ENCODE results near the gene HOTAIR.

The HOTAIR gene

GRCh38 chr12:53951577-53952334 is 23.0 kb downstream of the HOTAIR start:
- peaks cover 9% of the 10 kb centered on the region for H3K4me1 Mint-ChIP-seq (ENCODE audit: low read depth)
- no peak for DNase-seq (ENCODE audit: low spot score)

GRCh38 chr12:53950789-53951576 is 23.8 kb downstream of the HOTAIR start:
- H3K4me1 Mint-ChIP-seq (ENCODE audit: low read depth), result peaks cover 7% of the 10 kb centered on the region
- DNase-seq (ENCODE audit: low spot score), result no peak
- peaks cover 96% of the 10 kb centered on the region for H3K27me3 Mint-ChIP-seq (ENCODE audit: low read depth)
- peak overlapping the region; percentile 52 for H3K27ac Mint-ChIP-seq
- H3K36me3 Mint-ChIP-seq (ENCODE audit: low read depth), result no peaks in the 10 kb centered on the region
- H3K9me3 Mint-ChIP-seq, result no peaks in the 10 kb centered on the region
- H3K4me3 Mint-ChIP-seq, result no peak overlapping the region

More at GRCh38 chr12:53951577-53952334, 23.0 kb downstream of the HOTAIR start:
- H3K27ac Mint-ChIP-seq, result peak overlapping the region; percentile 52
- H3K27me3 Mint-ChIP-seq (ENCODE audit: low read depth), result peaks cover 96% of the 10 kb centered on the region
- H3K9me3 Mint-ChIP-seq, result no peaks in the 10 kb centered on the region
- no peaks in the 10 kb centered on the region for H3K36me3 Mint-ChIP-seq (ENCODE audit: low read depth)
- H3K4me3 Mint-ChIP-seq, result no peak overlapping the region

- Mint-ChIP-seq H3K27ac (no peak overlapping the region), H3K4me3 (no peak overlapping the region), H3K36me3 (ENCODE audit: low read depth) (no peaks in the 10 kb centered on the region), H3K27me3 (ENCODE audit: low read depth) (peaks cover 96% of the 10 kb centered on the region), H3K9me3 (no peaks in the 10 kb centered on the region), H3K4me1 (ENCODE audit: low read depth) (peaks cover 4% of the 10 kb centered on the region)
- DNase-seq (ENCODE audit: low spot score), result no peak
These were observed 24.3 kb downstream of the HOTAIR start for GRCh38 chr12:53950437-53950773.

- Mint-ChIP-seq H3K9me3 (no peaks in the 10 kb centered on the region), H3K4me3 (no peak overlapping the region), H3K36me3 (ENCODE audit: low read depth) (no peaks in the 10 kb centered on the region), H3K27ac (no peak overlapping the region), H3K4me1 (ENCODE audit: low read depth) (peaks cover 4% of the 10 kb centered on the region), H3K27me3 (ENCODE audit: low read depth) (peaks cover 98% of the 10 kb centered on the region)
- no peak for DNase-seq (ENCODE audit: low spot score)
These were observed 24.9 kb downstream of the HOTAIR start for GRCh38 chr12:53949631-53950436.

- Mint-ChIP-seq H3K4me3 (no peak overlapping the region), H3K9me3 (no peaks in the 10 kb centered on the region), H3K27me3 (ENCODE audit: low read depth) (peaks cover 98% of the 10 kb centered on the region), H3K4me1 (ENCODE audit: low read depth) (peaks cover 4% of the 10 kb centered on the region), H3K36me3 (ENCODE audit: low read depth) (no peaks in the 10 kb centered on the region), H3K27ac (no peak overlapping the region)
- DNase-seq (ENCODE audit: low spot score), result no peak
These were observed 25.8 kb downstream of the HOTAIR start for GRCh38 chr12:53948650-53949593.

- H3K4me1 Mint-ChIP-seq (ENCODE audit: low read depth), result peaks cover 2% of the 10 kb centered on the region
- no peak overlapping the region for H3K4me3 Mint-ChIP-seq
- H3K9me3 Mint-ChIP-seq, result no peaks in the 10 kb centered on the region
- H3K27me3 Mint-ChIP-seq (ENCODE audit: low read depth), result peaks cover 98% of the 10 kb centered on the region
- no peak for DNase-seq (ENCODE audit: low spot score)
- no peaks in the 10 kb centered on the region for H3K36me3 Mint-ChIP-seq (ENCODE audit: low read depth)
- no peak overlapping the region for H3K27ac Mint-ChIP-seq
These were observed 27.0 kb downstream of the HOTAIR start for GRCh38 chr12:53947743-53948142.

- no peaks in the 10 kb centered on the region for H3K4me1 Mint-ChIP-seq (ENCODE audit: low read depth)
- H3K9me3 Mint-ChIP-seq, result no peaks in the 10 kb centered on the region
- H3K36me3 Mint-ChIP-seq (ENCODE audit: low read depth), result peaks cover under 1% of the 10 kb centered on the region
- H3K4me3 Mint-ChIP-seq, result no peak overlapping the region
- DNase-seq (ENCODE audit: low spot score), result no peak
- no peak overlapping the region for H3K27ac Mint-ChIP-seq
- peaks cover 97% of the 10 kb centered on the region for H3K27me3 Mint-ChIP-seq (ENCODE audit: low read depth)
These were observed 29.6 kb downstream of the HOTAIR start for GRCh38 chr12:53944907-53945847.

- Mint-ChIP-seq H3K27me3 (ENCODE audit: low read depth) (peaks cover 95% of the 10 kb centered on the region), H3K4me1 (ENCODE audit: low read depth) (no peaks in the 10 kb centered on the region), H3K27ac (no peak overlapping the region), H3K36me3 (ENCODE audit: low read depth) (peaks cover 2% of the 10 kb centered on the region), H3K4me3 (no peak overlapping the region), H3K9me3 (no peaks in the 10 kb centered on the region)
- no peak for DNase-seq (ENCODE audit: low spot score)
These were observed 30.5 kb downstream of the HOTAIR start for GRCh38 chr12:53944209-53944608.

GRCh38 chr12:53942467-53942997 is 32.2 kb downstream of the HOTAIR start:
- no peak for DNase-seq (ENCODE audit: low spot score)
- no peaks in the 10 kb centered on the region for H3K4me1 Mint-ChIP-seq (ENCODE audit: low read depth)
- H3K36me3 Mint-ChIP-seq (ENCODE audit: low read depth), result peaks cover 2% of the 10 kb centered on the region
- H3K4me3 Mint-ChIP-seq, result no peak overlapping the region
- H3K27ac Mint-ChIP-seq, result no peak overlapping the region
- H3K27me3 Mint-ChIP-seq (ENCODE audit: low read depth), result peaks cover 91% of the 10 kb centered on the region
- H3K9me3 Mint-ChIP-seq, result no peaks in the 10 kb centered on the region

- Mint-ChIP-seq H3K9me3 (no peaks in the 10 kb centered on the region), H3K36me3 (ENCODE audit: low read depth) (peaks cover 2% of the 10 kb centered on the region), H3K27ac (no peak overlapping the region), H3K4me1 (ENCODE audit: low read depth) (no peaks in the 10 kb centered on the region), H3K4me3 (no peak overlapping the region), H3K27me3 (ENCODE audit: low read depth) (peaks cover 91% of the 10 kb centered on the region)
- DNase-seq (ENCODE audit: low spot score), result no peak
These were observed 33.0 kb downstream of the HOTAIR start for GRCh38 chr12:53941750-53942149.

- Mint-ChIP-seq H3K36me3 (ENCODE audit: low read depth) (peaks cover 2% of the 10 kb centered on the region), H3K4me3 (no peak overlapping the region), H3K4me1 (ENCODE audit: low read depth) (no peaks in the 10 kb centered on the region), H3K9me3 (no peaks in the 10 kb centered on the region), H3K27me3 (ENCODE audit: low read depth) (peaks cover 90% of the 10 kb centered on the region), H3K27ac (no peak overlapping the region)
- DNase-seq (ENCODE audit: low spot score), result no peak
These were observed 33.6 kb downstream of the HOTAIR start for GRCh38 chr12:53941187-53941586.

- peaks cover 90% of the 10 kb centered on the region for H3K27me3 Mint-ChIP-seq (ENCODE audit: low read depth)
- peaks cover 2% of the 10 kb centered on the region for H3K36me3 Mint-ChIP-seq (ENCODE audit: low read depth)
These were observed 34.2 kb downstream of the HOTAIR start for GRCh38 chr12:53940443-53941014.

More at GRCh38 chr12:53940443-53941014, 34.2 kb downstream of the HOTAIR start:
- Mint-ChIP-seq H3K27ac (no peak overlapping the region), H3K9me3 (no peaks in the 10 kb centered on the region), H3K4me1 (ENCODE audit: low read depth) (no peaks in the 10 kb centered on the region), H3K4me3 (no peak overlapping the region)
- no peak for DNase-seq (ENCODE audit: low spot score)
